Stimulated activated CD4-positive, alpha-beta T cell treated with anti-CD3 and anti-CD28 coated beads, Interleukin-2, amount 100 ng/mL, for 48 hours (primary cell): ENCODE results near the gene PPCDC.
"Not testable (repeated sequence)": the region's sequence is repeated elsewhere in the genome, so short reads cannot be mapped to it uniquely, and the experiment has no call there.

Source experiments
- DNase-seq, 2 donors: peaks; one replicate each; pipeline ENCODE4 v3.0.0-alpha.2; 2020

Gene PPCDC

DNA sequence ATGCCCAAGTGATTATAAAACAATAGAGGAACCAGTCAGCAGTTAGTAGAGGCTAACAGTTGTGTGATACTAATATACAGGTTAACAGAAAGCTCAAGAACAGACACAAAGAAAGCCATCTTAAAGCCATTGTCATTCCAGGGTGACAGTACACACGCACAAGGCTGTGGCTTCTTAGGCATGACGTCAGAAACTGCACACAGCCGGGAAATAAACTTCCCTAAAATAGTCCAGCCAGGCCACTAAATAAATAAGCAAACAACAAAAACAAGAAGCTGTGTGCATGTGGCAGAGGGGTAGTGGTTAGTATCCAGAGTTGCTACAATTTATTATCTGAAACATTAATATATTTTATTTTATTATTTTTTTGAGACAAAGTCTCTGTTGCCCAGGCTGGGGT lies 49.8 kb downstream of the PPCDC start:
- no peak for DNase-seq

DNA sequence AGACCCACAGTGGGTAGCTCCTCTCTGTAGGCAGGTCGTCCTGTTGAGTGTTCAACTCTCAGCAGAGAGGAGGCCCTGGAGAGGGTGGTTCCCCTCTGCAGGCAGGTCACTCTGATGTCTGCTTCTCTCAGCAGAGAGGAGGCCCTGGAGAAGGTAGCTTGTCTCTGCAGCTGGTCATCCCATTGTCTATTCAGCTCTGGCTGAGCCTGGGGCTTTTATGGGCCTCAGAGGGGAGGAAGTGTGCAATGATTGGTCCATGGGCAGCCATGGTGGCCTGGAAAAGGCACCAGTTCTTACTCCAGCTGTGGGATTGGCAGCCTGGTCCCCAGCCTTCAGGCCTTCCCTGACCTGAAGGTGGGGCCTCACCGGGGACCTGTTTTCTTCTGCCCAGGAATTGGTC lies 52.9 kb downstream of the PPCDC start:
- no peak for DNase-seq

DNA sequence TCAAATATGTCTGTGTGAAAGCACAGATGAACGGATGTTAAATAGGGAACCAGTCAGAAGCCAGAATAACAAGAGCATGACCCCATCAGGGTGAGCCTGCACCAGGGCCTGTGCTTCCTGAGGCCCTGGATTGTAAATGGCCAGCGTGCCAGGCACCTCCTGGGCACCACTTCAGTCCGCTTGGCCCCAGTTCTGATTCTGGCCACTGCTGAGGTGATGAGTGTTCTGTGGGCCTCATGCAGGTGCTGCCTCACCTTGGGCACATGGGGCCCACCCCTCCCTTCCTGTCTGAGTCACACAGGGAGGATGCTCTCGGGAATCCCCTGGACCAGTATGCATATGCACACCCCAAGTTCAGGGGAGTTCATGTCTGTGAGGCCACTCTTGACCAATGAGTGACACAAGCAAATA lies 54.2 kb downstream of the PPCDC start:
- not testable (repeated sequence) for DNase-seq

DNA sequence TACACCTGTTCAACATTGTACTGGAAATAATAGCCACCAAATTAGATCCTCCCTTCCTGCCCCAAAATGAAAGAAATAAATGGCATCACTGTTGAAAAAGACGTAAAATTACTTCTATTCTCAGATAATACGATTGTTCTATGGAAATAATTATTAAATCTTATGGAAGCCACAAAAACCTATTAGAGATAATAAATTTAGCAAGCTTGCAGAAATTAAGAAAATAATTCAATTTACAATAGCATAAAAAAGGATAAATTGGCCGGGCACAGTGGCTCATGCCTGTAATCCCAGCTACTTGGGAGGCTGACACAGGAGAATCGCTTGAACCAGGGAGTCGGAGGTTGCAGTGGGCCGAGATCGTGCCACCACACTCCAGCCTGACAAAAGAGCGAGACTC lies 57.8 kb downstream of the PPCDC start:
- DNase-seq, result no peak

DNA sequence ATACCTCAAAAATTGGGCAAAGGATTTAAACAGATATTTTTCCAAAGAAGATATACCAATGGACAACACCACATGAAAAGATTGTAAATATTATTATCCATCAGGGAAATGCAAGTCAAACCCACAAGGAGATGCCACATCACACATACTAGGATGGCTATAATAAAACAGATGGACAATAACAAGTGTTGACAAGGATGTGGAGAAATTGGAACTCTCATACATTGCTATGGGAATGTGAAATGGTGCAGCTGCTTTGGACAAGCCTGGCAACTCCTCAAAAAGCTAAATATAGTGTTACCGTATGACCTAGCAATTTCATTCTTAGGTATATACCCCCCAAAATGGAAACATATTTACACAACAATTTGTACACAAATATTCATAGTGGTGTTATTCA lies 59.3 kb downstream of the PPCDC start:
- no peak for DNase-seq

DNA sequence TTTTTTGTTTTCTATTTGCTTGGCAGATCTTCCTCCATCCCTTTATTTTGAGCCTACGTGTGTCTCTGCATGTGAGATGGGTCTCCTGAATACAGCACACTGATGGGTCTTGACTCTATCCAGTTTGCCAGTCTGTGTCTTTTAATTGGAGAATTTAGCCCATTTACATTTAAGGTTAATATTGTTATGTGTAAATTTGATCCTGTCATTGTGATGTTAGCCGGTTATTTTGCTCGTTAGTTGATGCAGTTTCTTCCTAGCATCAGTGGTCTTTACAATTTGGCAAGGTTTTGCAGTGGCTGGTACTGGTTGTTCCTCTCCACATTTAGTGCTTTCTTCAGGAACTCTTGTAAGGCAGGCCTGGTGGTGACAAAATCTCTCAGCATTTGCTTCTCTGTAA lies 62.3 kb downstream of the PPCDC start:
- not testable (repeated sequence) for DNase-seq

DNA sequence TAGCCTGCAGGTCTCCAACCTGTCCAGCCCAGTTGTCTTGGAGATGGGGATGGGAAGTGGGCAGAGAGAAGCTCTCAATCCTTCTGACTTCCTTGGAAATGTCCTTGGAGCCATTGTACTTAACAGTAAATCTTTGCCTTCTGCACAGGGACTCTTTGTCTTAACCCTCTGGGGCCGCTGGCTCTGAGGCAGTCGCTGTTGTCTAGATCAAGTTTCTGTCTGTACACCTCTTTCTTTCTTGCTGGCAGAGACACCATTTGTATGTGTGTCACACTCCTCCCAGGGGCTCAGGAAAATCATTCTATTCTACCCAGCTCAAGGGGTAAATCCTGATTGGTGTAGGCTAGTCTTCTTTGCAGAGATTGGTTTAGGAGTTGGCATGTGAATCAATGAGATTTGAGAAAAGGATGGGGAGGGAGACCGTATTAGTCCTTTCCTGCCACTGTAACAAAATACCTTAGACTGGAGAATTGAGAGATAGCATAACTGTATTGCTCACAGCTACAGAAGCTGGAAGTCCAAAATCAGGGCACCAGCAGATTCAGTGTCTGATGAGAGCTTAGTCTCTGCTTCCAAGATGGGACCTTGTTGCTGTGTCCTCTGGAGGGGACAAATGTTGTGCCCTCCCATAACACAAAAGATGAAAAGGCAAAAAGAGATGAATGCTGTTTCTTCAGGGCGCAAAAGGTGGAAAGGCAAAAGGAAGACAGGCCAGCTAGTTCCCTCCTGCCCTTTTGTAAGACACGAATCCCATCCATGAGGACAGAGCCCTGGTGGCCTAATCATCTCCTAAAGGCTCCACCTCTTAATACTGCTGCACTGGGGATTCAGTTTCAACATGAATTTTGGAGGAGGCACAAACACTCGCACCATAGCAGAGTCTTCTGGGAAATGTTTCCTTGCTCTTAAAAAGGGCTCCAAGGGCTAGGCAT lies 66.3 kb downstream of the PPCDC start:
- no peak for DNase-seq

DNA sequence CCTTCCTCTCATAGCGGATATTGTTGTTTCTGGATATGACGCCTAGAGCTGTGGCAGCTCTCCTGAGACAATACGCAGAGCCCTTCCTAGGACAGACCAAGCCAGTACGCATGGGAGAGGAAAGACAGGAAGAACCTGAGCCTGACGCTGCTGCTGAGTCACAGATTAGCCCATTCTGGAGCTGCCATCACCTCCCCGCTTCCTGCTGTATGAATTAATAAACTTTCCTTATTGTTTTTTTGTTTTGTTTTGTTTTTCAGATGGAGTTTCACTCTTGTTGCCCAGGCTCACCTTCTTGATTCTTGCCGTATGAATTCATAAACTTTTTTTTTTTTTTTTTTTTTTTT lies 67.0 kb downstream of the PPCDC start:
- no peak for DNase-seq

DNA sequence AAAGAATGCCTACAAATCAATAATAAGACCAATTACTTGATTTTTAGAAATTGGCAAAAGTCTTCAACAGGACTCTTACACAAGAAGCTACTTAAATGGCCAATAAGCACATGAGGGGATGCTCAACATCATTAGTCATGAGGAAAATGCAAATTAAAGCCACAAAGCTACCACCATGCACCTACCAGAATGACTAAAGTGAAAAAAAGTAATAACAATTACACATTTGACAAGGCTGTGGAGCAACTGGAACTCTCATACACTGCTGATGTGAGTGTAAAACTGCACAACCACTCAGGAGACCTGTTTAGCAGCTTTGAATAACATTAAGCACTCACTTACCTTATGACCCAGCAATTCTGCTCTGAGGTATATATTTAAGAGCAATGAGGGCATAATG lies 68.4 kb downstream of the PPCDC start:
- DNase-seq, result no peak

DNA sequence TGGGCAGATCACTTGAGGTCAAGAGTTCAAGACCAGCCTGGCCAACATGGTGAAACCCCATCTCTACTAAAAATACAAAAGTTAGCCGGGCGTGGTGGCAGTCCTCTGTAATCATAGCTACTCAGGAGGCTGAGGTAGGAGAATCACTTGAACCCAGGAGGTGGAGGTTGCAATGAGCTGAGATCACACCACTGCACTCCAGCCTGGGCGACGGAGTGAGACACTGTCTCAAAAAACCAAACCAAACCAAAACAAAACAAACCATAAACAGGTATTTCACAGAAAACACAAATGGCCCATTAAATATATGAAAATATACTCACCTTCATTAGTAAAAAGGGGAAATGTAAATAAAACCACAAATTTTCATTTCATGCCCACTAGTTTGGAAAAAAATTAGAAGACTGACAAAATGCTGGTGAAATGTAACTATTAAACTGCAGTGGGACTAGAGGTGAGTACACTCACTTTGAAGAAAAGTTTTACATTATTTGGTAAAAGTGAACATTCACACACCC lies 71.6 kb downstream of the PPCDC start:
- DNase-seq, result not testable (repeated sequence)

DNA sequence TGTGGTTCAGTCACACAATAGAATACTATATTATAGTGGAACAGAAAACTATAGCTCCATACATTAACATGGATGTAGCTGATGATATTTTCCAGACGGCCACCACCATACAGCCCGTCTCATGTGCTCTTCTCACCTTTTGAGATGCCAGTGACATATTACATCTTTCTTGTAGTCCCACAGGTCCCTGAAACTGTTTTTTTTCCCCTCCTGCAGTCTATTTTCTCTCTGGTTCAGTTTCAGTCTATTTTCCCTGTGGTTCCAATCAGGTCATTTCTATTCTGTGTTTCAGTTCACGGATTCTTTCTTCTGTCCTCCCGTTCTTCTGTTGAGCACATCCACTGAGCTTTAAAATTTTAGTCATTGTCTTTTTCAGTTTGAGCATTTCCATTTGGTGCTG lies 72.2 kb downstream of the PPCDC start:
- no peak for DNase-seq

DNA sequence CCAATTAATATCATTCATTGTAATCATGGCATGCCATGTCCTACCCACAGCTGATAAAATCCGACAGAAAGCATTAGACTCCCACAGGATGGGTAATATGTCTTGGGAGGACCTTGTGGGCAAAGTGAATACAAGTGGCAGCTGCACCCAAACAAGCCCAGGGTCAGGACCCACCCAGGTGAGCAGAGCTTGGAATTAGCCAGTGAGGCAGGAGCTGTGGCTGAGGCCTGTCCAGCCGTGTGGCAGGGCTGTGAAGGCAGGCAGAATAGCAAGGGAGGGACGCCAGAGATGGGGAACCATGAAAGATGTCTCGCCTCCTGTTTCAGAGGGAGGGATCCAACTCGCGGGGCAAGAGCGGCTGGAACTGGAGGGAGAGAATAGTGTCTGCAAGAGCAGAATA lies 74.5 kb downstream of the PPCDC start:
- no peak for DNase-seq

DNA sequence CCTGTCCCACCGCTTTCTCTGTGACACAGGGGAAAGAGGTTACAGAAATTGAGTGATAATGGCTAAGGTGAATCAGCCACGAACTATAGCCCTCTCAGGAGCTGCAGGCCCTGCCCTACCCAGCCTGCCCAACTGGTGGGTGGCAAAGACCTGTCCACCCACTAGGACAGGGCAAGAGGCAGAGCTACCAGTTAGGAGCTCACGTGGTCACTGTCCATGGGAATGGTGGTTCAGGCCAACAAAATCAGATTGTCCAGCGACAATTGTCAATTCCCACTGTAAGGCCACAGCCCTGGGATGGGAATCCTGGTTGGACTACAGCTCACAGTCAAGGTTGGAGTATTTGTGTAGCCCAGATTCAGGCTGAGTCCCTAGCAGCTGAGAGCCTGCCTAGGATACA lies 75.0 kb downstream of the PPCDC start:
- DNase-seq, result no peak
